CD4-positive, alpha-beta T cell treated with Interleukin-10 for 1 hour (primary cell): Measurements from ENCODE around the gene NCOA5.
A peak's percentile ranks its signal among the peaks of the same experiment; 100 is the strongest.
"Not testable (repeated sequence)": the region's sequence is repeated elsewhere in the genome, so short reads cannot be mapped to it uniquely, and the experiment has no call there.

Source experiments
- DNase-seq: peaks from one replicate; pipeline ENCODE4 v3.0.0-alpha.2; 2020

NCOA5 gene

GRCh38 chr20:46120136-46120535 is 30.4 kb upstream of the NCOA5 start:
- DNase-seq, result no peak

GRCh38 chr20:46119547-46119946 is 29.8 kb upstream of the NCOA5 start:
- no peak for DNase-seq

- DNase-seq, result no peak
Measured at GRCh38 chr20:46119028-46119546, 29.3 kb upstream of the NCOA5 start.

- DNase-seq, result no peak
Measured at GRCh38 chr20:46118481-46119020, 28.8 kb upstream of the NCOA5 start.

- DNase-seq, result peak; percentile 78
Measured at GRCh38 chr20:46117704-46118467, 28.1 kb upstream of the NCOA5 start, which contains the start of gene CD40. CD40 (plus strand) TSS chr20:46118314; CDS start chr20:46118344, 30 bp downstream.

- no peak for DNase-seq
Measured at GRCh38 chr20:46114449-46114848, 24.7 kb upstream of the NCOA5 start.

GRCh38 chr20:46113113-46113470 is 23.3 kb upstream of the NCOA5 start:
- no peak for DNase-seq

- no peak for DNase-seq
Measured at GRCh38 chr20:46112430-46113112, 22.8 kb upstream of the NCOA5 start.

GRCh38 chr20:46111836-46112212 is 22.1 kb upstream of the NCOA5 start:
- DNase-seq, result no peak

GRCh38 chr20:46111028-46111835 is 21.5 kb upstream of the NCOA5 start:
- DNase-seq, result peak; percentile 24

- no peak for DNase-seq
Measured at GRCh38 chr20:46108976-46109375, 19.2 kb upstream of the NCOA5 start.

- DNase-seq, result no peak
Measured at GRCh38 chr20:46108435-46108841, 18.7 kb upstream of the NCOA5 start.

- no peak for DNase-seq
Measured at GRCh38 chr20:46107061-46107460, 17.3 kb upstream of the NCOA5 start.

- no peak for DNase-seq
Measured at GRCh38 chr20:46104262-46104661, 14.5 kb upstream of the NCOA5 start.

GRCh38 chr20:46102940-46103339 is 13.2 kb upstream of the NCOA5 start:
- no peak for DNase-seq

GRCh38 chr20:46101957-46102356 is 12.2 kb upstream of the NCOA5 start:
- no peak for DNase-seq

- no peak for DNase-seq
Measured at GRCh38 chr20:46100988-46101387, 11.2 kb upstream of the NCOA5 start.

GRCh38 chr20:46100444-46100843 is 10.7 kb upstream of the NCOA5 start:
- DNase-seq, result not testable (repeated sequence)

- DNase-seq, result no peak
Measured at GRCh38 chr20:46099491-46100287, 9.9 kb upstream of the NCOA5 start.

- DNase-seq, result no peak
Measured at GRCh38 chr20:46093531-46093930, 3.8 kb upstream of the NCOA5 start.

GRCh38 chr20:46091622-46092535 is 2.1 kb upstream of the NCOA5 start:
- DNase-seq, result not testable (repeated sequence)
